HepG2 (cell line): ENCODE measurements around the gene LINC00632. TPM values are rescaled to one million over a fixed set of nuclear protein-coding genes. Genes with fewer than 3 reads are reported as not detected.

Experiments
- BCLAF1 ChIP-seq: fragments of 450-650 bp; IDR thresholded peaks from 2 replicates; pipeline ENCODE4 v1.6.1; 2017; ENCODE audit warnings: mild to moderate bottlenecking
- ELF1 ChIP-seq: sonication (generic); formaldehyde crosslinking; IDR thresholded peaks from 2 replicates; pipeline ENCODE4 v1.4.0; 2020; ENCODE audit warnings: missing genetic modification reagents
- FUBP1 ChIP-seq: sonication (generic); formaldehyde crosslinking; IDR thresholded peaks from 2 replicates; pipeline ENCODE4 v1.5.1; 2020; ENCODE audit warnings: missing genetic modification reagents, mild to moderate bottlenecking, borderline replicate concordance
- ZNF563 ChIP-seq: sonication (generic); formaldehyde crosslinking; IDR thresholded peaks from 2 replicates; pipeline ENCODE4 v1.8.0; 2022; ENCODE audit warnings: mild to moderate bottlenecking, moderate library complexity, missing genetic modification reagents
- ZNF7 ChIP-seq: IDR thresholded peaks from 2 replicates; pipeline ENCODE4 v1.6.1; 2016; ENCODE audit warnings: missing biosample characterization, missing genetic modification reagents
- polyA plus RNA-seq, 8 experiments: library from polyadenylated mRNA; depleted of rRNA in 3 of 8; stranded (reverse) in 7 of 8; unstranded in 1 of 8; fragments of >200 nt; fragmentation: Illumina TruSeq in 4 of 8; extraction: Trizol in 4 of 8; gene quantifications; 2 replicates each; pipeline versions ENCODE4 v1.2.1 to v1.2.3, GENCODE V29; 2011 to 2016; ENCODE audit warnings: low read depth in 4 of 8, missing spikeins in 1 of 8, mixed read lengths in 1 of 8; ENCODE audit not compliant: insufficient read depth in 1 of 8
- total RNA-seq, 5 experiments: library from RNA; depleted of rRNA; stranded (reverse); fragments of >200 nt; fragmentation: Illumina TruSeq; extraction: Trizol; gene quantifications; 2 replicates each; pipeline ENCODE4 v1.2.3, GENCODE V29; 2016; ENCODE audit warnings: low read depth in 1 of 5
- TF ChIP-seq, protein P1 (sequence below): IDR thresholded peaks from 2 replicates; pipeline ENCODE4 v1.6.1; 2016; ENCODE audit warnings: low read depth, missing genetic modification reagents, missing compliant biosample characterization
- TF ChIP-seq, protein P2 (sequence below): sonication (generic); formaldehyde crosslinking; IDR thresholded peaks from 2 replicates; pipeline ENCODE4 v1.4.0; 2020; ENCODE audit warnings: missing genetic modification reagents, borderline replicate concordance
- TF ChIP-seq, protein P3 (sequence below): sonication (generic); formaldehyde crosslinking; IDR thresholded peaks from 2 replicates; pipeline ENCODE4 v1.4.0; 2020; ENCODE audit warnings: missing genetic modification reagents

LINC00632 gene
- total and polyA plus RNA-seq, 2 of the 13 experiments (the other 11 are each of a cell fraction or from before 2014, with no cell fraction given): 0.13 TPM; not detected in 1

DNA sequence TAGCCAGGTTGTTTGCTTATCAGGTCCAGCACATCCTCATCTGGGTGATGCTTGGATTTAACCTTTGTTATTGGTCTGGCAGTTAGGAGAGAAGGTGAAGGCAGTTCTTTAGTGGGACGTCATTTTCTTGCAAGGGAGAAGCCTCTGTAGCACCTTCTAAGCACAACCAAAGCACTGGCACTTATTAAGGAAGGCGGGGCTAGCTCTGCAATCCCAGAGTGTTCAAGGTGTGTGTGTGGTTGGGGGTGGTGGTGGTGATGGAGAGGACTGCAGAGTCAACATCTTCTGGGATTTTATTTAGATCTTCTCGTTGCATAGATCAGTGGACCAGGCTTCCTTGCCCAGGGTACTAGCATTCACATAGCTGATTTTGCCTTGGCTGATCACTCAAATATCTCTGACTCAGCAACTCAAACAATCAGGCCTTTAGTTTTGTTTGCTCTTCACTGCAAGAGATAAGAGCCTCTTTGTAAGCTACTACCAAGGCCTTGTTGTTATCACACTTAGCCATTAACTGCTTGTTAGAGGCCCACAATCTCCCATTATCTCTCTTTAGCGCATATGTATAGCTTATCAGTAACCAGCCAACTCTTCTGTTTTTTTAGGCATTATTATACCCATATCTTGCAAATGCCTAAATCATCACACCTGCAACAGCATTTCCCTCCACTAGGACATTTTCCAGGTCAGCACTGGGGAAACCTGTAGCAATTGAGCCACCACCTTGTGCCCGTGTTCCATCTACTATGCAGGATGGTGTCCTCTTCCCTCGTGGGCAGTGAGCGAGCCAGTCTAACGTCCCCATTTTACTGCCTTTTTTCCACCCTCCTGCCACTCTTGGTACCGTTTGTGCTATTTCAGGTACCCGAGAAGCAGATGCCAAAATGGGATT, 36.5 kb upstream of the LINC00632 start (continued):
- TF ChIP-seq FUBP1 (CRISPR knock-in tag) (no peak), ZNF7 (CRISPR knock-in tag) (no peak), BCLAF1 (no peak), ELF1 (CRISPR knock-in tag) (no peak), ZNF563 (CRISPR knock-in tag) (no peak)
- TF ChIP-seq, protein P1, sequence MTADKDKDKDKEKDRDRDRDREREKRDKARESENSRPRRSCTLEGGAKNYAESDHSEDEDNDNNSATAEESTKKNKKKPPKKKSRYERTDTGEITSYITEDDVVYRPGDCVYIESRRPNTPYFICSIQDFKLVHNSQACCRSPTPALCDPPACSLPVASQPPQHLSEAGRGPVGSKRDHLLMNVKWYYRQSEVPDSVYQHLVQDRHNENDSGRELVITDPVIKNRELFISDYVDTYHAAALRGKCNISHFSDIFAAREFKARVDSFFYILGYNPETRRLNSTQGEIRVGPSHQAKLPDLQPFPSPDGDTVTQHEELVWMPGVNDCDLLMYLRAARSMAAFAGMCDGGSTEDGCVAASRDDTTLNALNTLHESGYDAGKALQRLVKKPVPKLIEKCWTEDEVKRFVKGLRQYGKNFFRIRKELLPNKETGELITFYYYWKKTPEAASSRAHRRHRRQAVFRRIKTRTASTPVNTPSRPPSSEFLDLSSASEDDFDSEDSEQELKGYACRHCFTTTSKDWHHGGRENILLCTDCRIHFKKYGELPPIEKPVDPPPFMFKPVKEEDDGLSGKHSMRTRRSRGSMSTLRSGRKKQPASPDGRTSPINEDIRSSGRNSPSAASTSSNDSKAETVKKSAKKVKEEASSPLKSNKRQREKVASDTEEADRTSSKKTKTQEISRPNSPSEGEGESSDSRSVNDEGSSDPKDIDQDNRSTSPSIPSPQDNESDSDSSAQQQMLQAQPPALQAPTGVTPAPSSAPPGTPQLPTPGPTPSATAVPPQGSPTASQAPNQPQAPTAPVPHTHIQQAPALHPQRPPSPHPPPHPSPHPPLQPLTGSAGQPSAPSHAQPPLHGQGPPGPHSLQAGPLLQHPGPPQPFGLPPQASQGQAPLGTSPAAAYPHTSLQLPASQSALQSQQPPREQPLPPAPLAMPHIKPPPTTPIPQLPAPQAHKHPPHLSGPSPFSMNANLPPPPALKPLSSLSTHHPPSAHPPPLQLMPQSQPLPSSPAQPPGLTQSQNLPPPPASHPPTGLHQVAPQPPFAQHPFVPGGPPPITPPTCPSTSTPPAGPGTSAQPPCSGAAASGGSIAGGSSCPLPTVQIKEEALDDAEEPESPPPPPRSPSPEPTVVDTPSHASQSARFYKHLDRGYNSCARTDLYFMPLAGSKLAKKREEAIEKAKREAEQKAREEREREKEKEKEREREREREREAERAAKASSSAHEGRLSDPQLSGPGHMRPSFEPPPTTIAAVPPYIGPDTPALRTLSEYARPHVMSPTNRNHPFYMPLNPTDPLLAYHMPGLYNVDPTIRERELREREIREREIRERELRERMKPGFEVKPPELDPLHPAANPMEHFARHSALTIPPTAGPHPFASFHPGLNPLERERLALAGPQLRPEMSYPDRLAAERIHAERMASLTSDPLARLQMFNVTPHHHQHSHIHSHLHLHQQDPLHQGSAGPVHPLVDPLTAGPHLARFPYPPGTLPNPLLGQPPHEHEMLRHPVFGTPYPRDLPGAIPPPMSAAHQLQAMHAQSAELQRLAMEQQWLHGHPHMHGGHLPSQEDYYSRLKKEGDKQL (CRISPR knock-in tag): peak; percentile 87
- TF ChIP-seq, protein P2, sequence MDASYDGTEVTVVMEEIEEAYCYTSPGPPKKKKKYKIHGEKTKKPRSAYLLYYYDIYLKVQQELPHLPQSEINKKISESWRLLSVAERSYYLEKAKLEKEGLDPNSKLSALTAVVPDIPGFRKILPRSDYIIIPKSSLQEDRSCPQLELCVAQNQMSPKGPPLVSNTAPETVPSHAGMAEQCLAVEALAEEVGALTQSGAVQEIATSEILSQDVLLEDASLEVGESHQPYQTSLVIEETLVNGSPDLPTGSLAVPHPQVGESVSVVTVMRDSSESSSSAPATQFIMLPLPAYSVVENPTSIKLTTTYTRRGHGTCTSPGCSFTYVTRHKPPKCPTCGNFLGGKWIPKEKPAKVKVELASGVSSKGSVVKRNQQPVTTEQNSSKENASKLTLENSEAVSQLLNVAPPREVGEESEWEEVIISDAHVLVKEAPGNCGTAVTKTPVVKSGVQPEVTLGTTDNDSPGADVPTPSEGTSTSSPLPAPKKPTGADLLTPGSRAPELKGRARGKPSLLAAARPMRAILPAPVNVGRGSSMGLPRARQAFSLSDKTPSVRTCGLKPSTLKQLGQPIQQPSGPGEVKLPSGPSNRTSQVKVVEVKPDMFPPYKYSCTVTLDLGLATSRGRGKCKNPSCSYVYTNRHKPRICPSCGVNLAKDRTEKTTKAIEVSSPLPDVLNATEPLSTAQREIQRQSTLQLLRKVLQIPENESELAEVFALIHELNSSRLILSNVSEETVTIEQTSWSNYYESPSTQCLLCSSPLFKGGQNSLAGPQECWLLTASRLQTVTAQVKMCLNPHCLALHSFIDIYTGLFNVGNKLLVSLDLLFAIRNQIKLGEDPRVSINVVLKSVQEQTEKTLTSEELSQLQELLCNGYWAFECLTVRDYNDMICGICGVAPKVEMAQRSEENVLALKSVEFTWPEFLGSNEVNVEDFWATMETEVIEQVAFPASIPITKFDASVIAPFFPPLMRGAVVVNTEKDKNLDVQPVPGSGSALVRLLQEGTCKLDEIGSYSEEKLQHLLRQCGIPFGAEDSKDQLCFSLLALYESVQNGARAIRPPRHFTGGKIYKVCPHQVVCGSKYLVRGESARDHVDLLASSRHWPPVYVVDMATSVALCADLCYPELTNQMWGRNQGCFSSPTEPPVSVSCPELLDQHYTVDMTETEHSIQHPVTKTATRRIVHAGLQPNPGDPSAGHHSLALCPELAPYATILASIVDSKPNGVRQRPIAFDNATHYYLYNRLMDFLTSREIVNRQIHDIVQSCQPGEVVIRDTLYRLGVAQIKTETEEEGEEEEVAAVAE (CRISPR knock-in tag): no peak
- TF ChIP-seq, protein P3, sequence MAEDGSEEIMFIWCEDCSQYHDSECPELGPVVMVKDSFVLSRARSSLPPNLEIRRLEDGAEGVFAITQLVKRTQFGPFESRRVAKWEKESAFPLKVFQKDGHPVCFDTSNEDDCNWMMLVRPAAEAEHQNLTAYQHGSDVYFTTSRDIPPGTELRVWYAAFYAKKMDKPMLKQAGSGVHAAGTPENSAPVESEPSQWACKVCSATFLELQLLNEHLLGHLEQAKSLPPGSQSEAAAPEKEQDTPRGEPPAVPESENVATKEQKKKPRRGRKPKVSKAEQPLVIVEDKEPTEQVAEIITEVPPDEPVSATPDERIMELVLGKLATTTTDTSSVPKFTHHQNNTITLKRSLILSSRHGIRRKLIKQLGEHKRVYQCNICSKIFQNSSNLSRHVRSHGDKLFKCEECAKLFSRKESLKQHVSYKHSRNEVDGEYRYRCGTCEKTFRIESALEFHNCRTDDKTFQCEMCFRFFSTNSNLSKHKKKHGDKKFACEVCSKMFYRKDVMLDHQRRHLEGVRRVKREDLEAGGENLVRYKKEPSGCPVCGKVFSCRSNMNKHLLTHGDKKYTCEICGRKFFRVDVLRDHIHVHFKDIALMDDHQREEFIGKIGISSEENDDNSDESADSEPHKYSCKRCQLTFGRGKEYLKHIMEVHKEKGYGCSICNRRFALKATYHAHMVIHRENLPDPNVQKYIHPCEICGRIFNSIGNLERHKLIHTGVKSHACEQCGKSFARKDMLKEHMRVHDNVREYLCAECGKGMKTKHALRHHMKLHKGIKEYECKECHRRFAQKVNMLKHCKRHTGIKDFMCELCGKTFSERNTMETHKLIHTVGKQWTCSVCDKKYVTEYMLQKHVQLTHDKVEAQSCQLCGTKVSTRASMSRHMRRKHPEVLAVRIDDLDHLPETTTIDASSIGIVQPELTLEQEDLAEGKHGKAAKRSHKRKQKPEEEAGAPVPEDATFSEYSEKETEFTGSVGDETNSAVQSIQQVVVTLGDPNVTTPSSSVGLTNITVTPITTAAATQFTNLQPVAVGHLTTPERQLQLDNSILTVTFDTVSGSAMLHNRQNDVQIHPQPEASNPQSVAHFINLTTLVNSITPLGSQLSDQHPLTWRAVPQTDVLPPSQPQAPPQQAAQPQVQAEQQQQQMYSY (CRISPR knock-in tag): no peak
